GM23338 (cell line): ENCODE results near the gene CEP43.

Experiments
- CREB1 ChIP-seq: fragments of 250-450 bp; sonication (Bioruptor Pico); IDR thresholded peaks from 2 replicates; pipeline ENCODE4 v1.5.0; 2020; ENCODE audit warnings: low read depth, mild to moderate bottlenecking, moderate library complexity
- EZH2 ChIP-seq: fragments of 200-600 bp; sonication (generic); IDR thresholded peaks from one replicate; pipeline ENCODE4 v1.8.0; 2017; ENCODE audit warnings: antibody characterized with exemption, mild to moderate bottlenecking, low read depth; ENCODE audit not compliant: unreplicated experiment
- EZH2phosphoT487 ChIP-seq: fragments of 200-600 bp; sonication (generic); IDR thresholded peaks from one replicate; pipeline ENCODE4 v1.8.1; 2018; ENCODE audit warnings: antibody characterized with exemption; ENCODE audit not compliant: unreplicated experiment
- JUNB ChIP-seq: IDR thresholded peaks from one replicate; pipeline ENCODE4 v1.6.1; 2016; ENCODE audit warnings: antibody characterized with exemption; ENCODE audit not compliant: unreplicated experiment
- POLR2AphosphoS5 ChIP-seq: IDR thresholded peaks from 2 replicates; pipeline ENCODE4 v1.6.1; 2016; ENCODE audit warnings: antibody characterized with exemption, low read depth
- STAT1 ChIP-seq: IDR thresholded peaks from one replicate; pipeline ENCODE4 v1.6.1; 2016; ENCODE audit warnings: antibody characterized with exemption; ENCODE audit not compliant: unreplicated experiment
- ZNF331 ChIP-seq: fragments of 250-450 bp; sonication (Bioruptor Pico); IDR thresholded peaks from 2 replicates; pipeline ENCODE4 v1.5.0; 2020; ENCODE audit warnings: low read depth, mild to moderate bottlenecking, moderate library complexity
- TF ChIP-seq, protein P1 (sequence below), 2 experiments: fragments of 200-600 bp in 1 of 2; sonication (generic) in 1 of 2; conservative IDR thresholded peaks; 2 replicates each; pipeline versions ENCODE4 v1.5.1 to v1.6.1; 2016 to 2017; ENCODE audit warnings: antibody characterized with exemption in 2 of 2, low read depth in 2 of 2, mild to moderate bottlenecking in 2 of 2, moderate library complexity in 1 of 2
- TF ChIP-seq, protein P2 (sequence below): fragments of 250-450 bp; sonication (Bioruptor Pico); IDR thresholded peaks from 2 replicates; pipeline ENCODE4 v1.5.0; 2020; ENCODE audit warnings: mild to moderate bottlenecking, moderate library complexity
- TF ChIP-seq, protein P3 (sequence below): IDR thresholded peaks from one replicate; pipeline ENCODE4 v1.6.1; 2018; ENCODE audit warnings: antibody characterized with exemption; ENCODE audit not compliant: unreplicated experiment
- TF ChIP-seq, protein P4 (sequence below): IDR thresholded peaks from 2 replicates; pipeline ENCODE4 v1.6.1; 2016; ENCODE audit warnings: antibody characterized with exemption

DNA sequence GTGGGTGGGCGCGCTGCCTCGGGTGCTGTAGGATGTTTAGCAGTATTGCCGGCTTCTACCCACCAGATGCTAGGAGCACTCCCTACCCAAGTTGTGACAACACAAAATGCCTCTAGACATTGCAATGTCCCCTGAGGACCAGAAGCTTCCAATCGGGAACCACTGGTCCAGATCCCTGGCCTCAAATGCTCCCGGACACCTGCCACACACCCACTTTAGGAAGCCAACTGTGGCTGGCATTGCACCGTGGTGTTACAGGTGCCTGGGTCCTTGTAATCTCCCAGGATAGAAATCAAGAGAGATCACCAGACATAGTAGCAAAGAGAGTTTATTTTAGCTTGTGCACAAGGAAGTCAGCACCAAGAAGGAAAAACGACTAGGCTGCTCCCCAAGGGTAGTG lies 27.9 kb upstream of the CEP43 start:
- TF ChIP-seq POLR2AphosphoS5 (no peak), EZH2 (no peak), STAT1 (no peak), JUNB (no peak), CREB1 (CRISPR knock-in tag) (no peak), EZH2phosphoT487 (no peak), ZNF331 (CRISPR knock-in tag) (no peak)
- TF ChIP-seq, protein P1, sequence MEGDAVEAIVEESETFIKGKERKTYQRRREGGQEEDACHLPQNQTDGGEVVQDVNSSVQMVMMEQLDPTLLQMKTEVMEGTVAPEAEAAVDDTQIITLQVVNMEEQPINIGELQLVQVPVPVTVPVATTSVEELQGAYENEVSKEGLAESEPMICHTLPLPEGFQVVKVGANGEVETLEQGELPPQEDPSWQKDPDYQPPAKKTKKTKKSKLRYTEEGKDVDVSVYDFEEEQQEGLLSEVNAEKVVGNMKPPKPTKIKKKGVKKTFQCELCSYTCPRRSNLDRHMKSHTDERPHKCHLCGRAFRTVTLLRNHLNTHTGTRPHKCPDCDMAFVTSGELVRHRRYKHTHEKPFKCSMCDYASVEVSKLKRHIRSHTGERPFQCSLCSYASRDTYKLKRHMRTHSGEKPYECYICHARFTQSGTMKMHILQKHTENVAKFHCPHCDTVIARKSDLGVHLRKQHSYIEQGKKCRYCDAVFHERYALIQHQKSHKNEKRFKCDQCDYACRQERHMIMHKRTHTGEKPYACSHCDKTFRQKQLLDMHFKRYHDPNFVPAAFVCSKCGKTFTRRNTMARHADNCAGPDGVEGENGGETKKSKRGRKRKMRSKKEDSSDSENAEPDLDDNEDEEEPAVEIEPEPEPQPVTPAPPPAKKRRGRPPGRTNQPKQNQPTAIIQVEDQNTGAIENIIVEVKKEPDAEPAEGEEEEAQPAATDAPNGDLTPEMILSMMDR (conservative IDR thresholded peaks at IDR 0.05; ENCODE audit: low read depth in 2 of 2): no peak
- TF ChIP-seq, protein P2, sequence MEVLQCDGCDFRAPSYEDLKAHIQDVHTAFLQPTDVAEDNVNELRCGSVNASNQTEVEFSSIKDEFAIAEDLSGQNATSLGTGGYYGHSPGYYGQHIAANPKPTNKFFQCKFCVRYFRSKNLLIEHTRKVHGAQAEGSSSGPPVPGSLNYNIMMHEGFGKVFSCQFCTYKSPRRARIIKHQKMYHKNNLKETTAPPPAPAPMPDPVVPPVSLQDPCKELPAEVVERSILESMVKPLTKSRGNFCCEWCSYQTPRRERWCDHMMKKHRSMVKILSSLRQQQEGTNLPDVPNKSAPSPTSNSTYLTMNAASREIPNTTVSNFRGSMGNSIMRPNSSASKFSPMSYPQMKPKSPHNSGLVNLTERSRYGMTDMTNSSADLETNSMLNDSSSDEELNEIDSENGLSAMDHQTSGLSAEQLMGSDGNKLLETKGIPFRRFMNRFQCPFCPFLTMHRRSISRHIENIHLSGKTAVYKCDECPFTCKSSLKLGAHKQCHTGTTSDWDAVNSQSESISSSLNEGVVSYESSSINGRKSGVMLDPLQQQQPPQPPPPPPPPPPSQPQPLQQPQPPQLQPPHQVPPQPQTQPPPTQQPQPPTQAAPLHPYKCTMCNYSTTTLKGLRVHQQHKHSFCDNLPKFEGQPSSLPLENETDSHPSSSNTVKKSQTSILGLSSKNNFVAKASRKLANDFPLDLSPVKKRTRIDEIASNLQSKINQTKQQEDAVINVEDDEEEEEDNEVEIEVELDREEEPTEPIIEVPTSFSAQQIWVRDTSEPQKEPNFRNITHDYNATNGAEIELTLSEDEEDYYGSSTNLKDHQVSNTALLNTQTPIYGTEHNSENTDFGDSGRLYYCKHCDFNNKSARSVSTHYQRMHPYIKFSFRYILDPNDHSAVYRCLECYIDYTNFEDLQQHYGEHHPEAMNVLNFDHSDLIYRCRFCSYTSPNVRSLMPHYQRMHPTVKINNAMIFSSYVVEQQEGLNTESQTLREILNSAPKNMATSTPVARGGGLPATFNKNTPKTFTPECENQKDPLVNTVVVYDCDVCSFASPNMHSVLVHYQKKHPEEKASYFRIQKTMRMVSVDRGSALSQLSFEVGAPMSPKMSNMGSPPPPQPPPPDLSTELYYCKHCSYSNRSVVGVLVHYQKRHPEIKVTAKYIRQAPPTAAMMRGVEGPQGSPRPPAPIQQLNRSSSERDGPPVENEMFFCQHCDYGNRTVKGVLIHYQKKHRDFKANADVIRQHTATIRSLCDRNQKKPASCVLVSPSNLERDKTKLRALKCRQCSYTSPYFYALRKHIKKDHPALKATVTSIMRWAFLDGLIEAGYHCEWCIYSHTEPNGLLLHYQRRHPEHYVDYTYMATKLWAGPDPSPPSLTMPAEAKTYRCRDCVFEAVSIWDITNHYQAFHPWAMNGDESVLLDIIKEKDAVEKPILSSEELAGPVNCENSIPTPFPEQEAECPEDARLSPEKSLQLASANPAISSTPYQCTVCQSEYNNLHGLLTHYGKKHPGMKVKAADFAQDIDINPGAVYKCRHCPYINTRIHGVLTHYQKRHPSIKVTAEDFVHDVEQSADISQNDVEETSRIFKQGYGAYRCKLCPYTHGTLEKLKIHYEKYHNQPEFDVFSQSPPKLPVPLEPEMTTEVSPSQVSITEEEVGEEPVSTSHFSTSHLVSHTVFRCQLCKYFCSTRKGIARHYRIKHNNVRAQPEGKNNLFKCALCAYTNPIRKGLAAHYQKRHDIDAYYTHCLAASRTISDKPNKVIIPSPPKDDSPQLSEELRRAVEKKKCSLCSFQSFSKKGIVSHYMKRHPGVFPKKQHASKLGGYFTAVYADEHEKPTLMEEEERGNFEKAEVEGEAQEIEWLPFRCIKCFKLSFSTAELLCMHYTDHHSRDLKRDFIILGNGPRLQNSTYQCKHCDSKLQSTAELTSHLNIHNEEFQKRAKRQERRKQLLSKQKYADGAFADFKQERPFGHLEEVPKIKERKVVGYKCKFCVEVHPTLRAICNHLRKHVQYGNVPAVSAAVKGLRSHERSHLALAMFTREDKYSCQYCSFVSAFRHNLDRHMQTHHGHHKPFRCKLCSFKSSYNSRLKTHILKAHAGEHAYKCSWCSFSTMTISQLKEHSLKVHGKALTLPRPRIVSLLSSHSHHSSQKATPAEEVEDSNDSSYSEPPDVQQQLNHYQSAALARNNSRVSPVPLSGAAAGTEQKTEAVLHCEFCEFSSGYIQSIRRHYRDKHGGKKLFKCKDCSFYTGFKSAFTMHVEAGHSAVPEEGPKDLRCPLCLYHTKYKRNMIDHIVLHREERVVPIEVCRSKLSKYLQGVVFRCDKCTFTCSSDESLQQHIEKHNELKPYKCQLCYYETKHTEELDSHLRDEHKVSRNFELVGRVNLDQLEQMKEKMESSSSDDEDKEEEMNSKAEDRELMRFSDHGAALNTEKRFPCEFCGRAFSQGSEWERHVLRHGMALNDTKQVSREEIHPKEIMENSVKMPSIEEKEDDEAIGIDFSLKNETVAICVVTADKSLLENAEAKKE: no peak
- TF ChIP-seq, protein P3, sequence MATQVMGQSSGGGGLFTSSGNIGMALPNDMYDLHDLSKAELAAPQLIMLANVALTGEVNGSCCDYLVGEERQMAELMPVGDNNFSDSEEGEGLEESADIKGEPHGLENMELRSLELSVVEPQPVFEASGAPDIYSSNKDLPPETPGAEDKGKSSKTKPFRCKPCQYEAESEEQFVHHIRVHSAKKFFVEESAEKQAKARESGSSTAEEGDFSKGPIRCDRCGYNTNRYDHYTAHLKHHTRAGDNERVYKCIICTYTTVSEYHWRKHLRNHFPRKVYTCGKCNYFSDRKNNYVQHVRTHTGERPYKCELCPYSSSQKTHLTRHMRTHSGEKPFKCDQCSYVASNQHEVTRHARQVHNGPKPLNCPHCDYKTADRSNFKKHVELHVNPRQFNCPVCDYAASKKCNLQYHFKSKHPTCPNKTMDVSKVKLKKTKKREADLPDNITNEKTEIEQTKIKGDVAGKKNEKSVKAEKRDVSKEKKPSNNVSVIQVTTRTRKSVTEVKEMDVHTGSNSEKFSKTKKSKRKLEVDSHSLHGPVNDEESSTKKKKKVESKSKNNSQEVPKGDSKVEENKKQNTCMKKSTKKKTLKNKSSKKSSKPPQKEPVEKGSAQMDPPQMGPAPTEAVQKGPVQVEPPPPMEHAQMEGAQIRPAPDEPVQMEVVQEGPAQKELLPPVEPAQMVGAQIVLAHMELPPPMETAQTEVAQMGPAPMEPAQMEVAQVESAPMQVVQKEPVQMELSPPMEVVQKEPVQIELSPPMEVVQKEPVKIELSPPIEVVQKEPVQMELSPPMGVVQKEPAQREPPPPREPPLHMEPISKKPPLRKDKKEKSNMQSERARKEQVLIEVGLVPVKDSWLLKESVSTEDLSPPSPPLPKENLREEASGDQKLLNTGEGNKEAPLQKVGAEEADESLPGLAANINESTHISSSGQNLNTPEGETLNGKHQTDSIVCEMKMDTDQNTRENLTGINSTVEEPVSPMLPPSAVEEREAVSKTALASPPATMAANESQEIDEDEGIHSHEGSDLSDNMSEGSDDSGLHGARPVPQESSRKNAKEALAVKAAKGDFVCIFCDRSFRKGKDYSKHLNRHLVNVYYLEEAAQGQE: no peak
- TF ChIP-seq, protein P4, sequence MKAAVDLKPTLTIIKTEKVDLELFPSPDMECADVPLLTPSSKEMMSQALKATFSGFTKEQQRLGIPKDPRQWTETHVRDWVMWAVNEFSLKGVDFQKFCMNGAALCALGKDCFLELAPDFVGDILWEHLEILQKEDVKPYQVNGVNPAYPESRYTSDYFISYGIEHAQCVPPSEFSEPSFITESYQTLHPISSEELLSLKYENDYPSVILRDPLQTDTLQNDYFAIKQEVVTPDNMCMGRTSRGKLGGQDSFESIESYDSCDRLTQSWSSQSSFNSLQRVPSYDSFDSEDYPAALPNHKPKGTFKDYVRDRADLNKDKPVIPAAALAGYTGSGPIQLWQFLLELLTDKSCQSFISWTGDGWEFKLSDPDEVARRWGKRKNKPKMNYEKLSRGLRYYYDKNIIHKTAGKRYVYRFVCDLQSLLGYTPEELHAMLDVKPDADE: no peak
